ENCODE data around the gene ZNF555.

ZNF555 gene

GRCh38 chr19:2819540-2820111, 21.6 kb upstream of the ZNF555 start, which contains the start of gene ZNF554:
ZNF554 (plus strand) TSS chr19:2819868; CDS start chr19:2820072, 204 bp downstream.
- no peaks in the 10 kb centered on the region for H3K9me3 ChIP-seq (ENCODE audit: severe bottlenecking)
- peak; percentile 95 for DNase-seq (ENCODE audit: low spot score)
- no peak within 1 kb of the TSS for H3K27ac ChIP-seq (ENCODE audit: poor library complexity, severe bottlenecking)
- peak; percentile 96 for TF ChIP-seq CTCF (IDR thresholded peaks at IDR 0.05; ENCODE audit: poor library complexity, severe bottlenecking)
- peak within 1 kb of the TSS; percentile 100 for H3K4me3 ChIP-seq (ENCODE audit: severe bottlenecking)
- no peaks in the 10 kb centered on the region for H3K4me1 ChIP-seq (ENCODE audit: insufficient read depth, poor library complexity, severe bottlenecking)
- ATAC-seq (ENCODE audit: low read depth), result peak; percentile 92
- H3K27me3 ChIP-seq (ENCODE audit: insufficient read depth, poor library complexity, severe bottlenecking), result no peaks in the 10 kb centered on the region
- H3K36me3 ChIP-seq (ENCODE audit: low read depth), result no peaks in the 10 kb centered on the region

- Histone ChIP-seq H3K36me3 (ENCODE audit: low read depth) (no peaks in the 10 kb centered on the region), H3K27ac (ENCODE audit: poor library complexity, severe bottlenecking) (no peak overlapping the region), H3K4me1 (ENCODE audit: insufficient read depth, poor library complexity, severe bottlenecking) (no peaks in the 10 kb centered on the region), H3K27me3 (ENCODE audit: insufficient read depth, poor library complexity, severe bottlenecking) (no peaks in the 10 kb centered on the region), H3K4me3 (ENCODE audit: severe bottlenecking) (peak overlapping the region; percentile 100), H3K9me3 (ENCODE audit: severe bottlenecking) (no peaks in the 10 kb centered on the region)
- ATAC-seq (ENCODE audit: low read depth), result peak; percentile 9; the same call in 2 of the 3 replicates
- TF ChIP-seq CTCF (IDR thresholded peaks at IDR 0.05; ENCODE audit: poor library complexity, severe bottlenecking), result no peak
- no peak for DNase-seq (ENCODE audit: low spot score)
Measured at GRCh38 chr19:2820112-2820702, 21.1 kb upstream of the ZNF555 start.

- no peaks in the 10 kb centered on the region for H3K36me3 ChIP-seq (ENCODE audit: low read depth)
- ATAC-seq (ENCODE audit: low read depth), result no peak
Measured at GRCh38 chr19:2822846-2823245, 18.4 kb upstream of the ZNF555 start.

GRCh38 chr19:2823646-2824045, 17.6 kb upstream of the ZNF555 start:
- H3K4me1 ChIP-seq (ENCODE audit: insufficient read depth, poor library complexity, severe bottlenecking), result no peaks in the 10 kb centered on the region
- no peaks in the 10 kb centered on the region for H3K9me3 ChIP-seq (ENCODE audit: severe bottlenecking)
- H3K27me3 ChIP-seq (ENCODE audit: insufficient read depth, poor library complexity, severe bottlenecking), result no peaks in the 10 kb centered on the region
- ATAC-seq (ENCODE audit: low read depth) (no peak), DNase-seq (ENCODE audit: low spot score) (no peak)
- H3K27ac ChIP-seq (ENCODE audit: poor library complexity, severe bottlenecking), result no peak overlapping the region
- TF ChIP-seq CTCF (IDR thresholded peaks at IDR 0.05; ENCODE audit: poor library complexity, severe bottlenecking), result no peak
- no peaks in the 10 kb centered on the region for H3K36me3 ChIP-seq (ENCODE audit: low read depth)
- H3K4me3 ChIP-seq (ENCODE audit: severe bottlenecking), result no peak overlapping the region

More at GRCh38 chr19:2822846-2823245, 18.4 kb upstream of the ZNF555 start:
- no peaks in the 10 kb centered on the region for H3K4me1 ChIP-seq (ENCODE audit: insufficient read depth, poor library complexity, severe bottlenecking)
- no peak overlapping the region for H3K4me3 ChIP-seq (ENCODE audit: severe bottlenecking)
- no peak for DNase-seq (ENCODE audit: low spot score)
- no peaks in the 10 kb centered on the region for H3K9me3 ChIP-seq (ENCODE audit: severe bottlenecking)
- no peak overlapping the region for H3K27ac ChIP-seq (ENCODE audit: poor library complexity, severe bottlenecking)
- no peaks in the 10 kb centered on the region for H3K27me3 ChIP-seq (ENCODE audit: insufficient read depth, poor library complexity, severe bottlenecking)
- TF ChIP-seq CTCF (IDR thresholded peaks at IDR 0.05; ENCODE audit: poor library complexity, severe bottlenecking), result no peak

GRCh38 chr19:2824129-2824528, 17.1 kb upstream of the ZNF555 start:
- H3K36me3 ChIP-seq (ENCODE audit: low read depth), result no peaks in the 10 kb centered on the region
- ATAC-seq (ENCODE audit: low read depth), result no peak
- H3K9me3 ChIP-seq (ENCODE audit: severe bottlenecking), result no peaks in the 10 kb centered on the region
- no peaks in the 10 kb centered on the region for H3K27me3 ChIP-seq (ENCODE audit: insufficient read depth, poor library complexity, severe bottlenecking)
- no peak overlapping the region for H3K4me3 ChIP-seq (ENCODE audit: severe bottlenecking)
- TF ChIP-seq CTCF (IDR thresholded peaks at IDR 0.05; ENCODE audit: poor library complexity, severe bottlenecking), result no peak
- no peak for DNase-seq (ENCODE audit: low spot score)
- H3K4me1 ChIP-seq (ENCODE audit: insufficient read depth, poor library complexity, severe bottlenecking), result no peaks in the 10 kb centered on the region
- no peak overlapping the region for H3K27ac ChIP-seq (ENCODE audit: poor library complexity, severe bottlenecking)
